ENCODE measurements around the gene TPH2.

The TPH2 gene

DNA sequence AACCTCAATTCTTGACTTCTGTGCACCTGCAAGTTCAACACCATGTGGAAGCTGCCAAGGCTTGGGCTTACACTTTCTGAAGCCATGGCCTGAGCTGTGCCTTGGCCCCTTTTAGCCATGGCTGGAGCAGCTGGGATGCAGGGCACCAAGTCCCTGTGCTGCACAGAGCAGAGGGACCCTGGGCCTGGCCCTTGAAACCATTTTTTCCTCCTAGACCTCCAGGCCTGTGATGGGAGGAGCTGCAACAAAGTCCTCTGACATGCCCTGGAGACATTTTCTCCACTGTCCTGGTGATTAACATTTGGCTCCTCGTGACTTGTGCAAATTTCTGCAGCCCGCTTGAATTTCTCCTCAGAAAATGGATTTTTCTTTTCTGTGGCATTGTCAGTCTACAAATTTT is 132.4 kb downstream of the TPH2 start:
- no peak for TF ChIP-seq CTCF (conservative IDR thresholded peaks at IDR 0.05; ENCODE audit: low read depth, low read length)
- no peak for DNase-seq (ENCODE audit: low read depth)
- no peak overlapping the region for H3K4me3 ChIP-seq (ENCODE audit: low read depth, low read length)

GRCh38 chr12:72072592-72073212 is 134.1 kb downstream of the TPH2 start:
- no peak for DNase-seq (ENCODE audit: low read depth)
- no peak for TF ChIP-seq CTCF (conservative IDR thresholded peaks at IDR 0.05; ENCODE audit: low read depth, low read length)
- no peak overlapping the region for H3K4me3 ChIP-seq (ENCODE audit: low read depth, low read length)

GRCh38 chr12:72074065-72074464 is 135.4 kb downstream of the TPH2 start:
- no peak overlapping the region for H3K4me3 ChIP-seq (ENCODE audit: low read depth, low read length)
- no peak for TF ChIP-seq CTCF (conservative IDR thresholded peaks at IDR 0.05; ENCODE audit: low read depth, low read length)
- no peak for DNase-seq (ENCODE audit: low read depth)

GRCh38 chr12:72074956-72075355 is 136.3 kb downstream of the TPH2 start:
- no peak for DNase-seq (ENCODE audit: low read depth)

GRCh38 chr12:72075401-72075800 is 136.8 kb downstream of the TPH2 start:
- no peak overlapping the region for H3K4me3 ChIP-seq (ENCODE audit: low read depth, low read length)
- no peak for DNase-seq (ENCODE audit: low read depth)
- TF ChIP-seq CTCF (conservative IDR thresholded peaks at IDR 0.05; ENCODE audit: low read depth, low read length) = no peak

More at GRCh38 chr12:72074956-72075355, 136.3 kb downstream of the TPH2 start:
- no peak for TF ChIP-seq CTCF (conservative IDR thresholded peaks at IDR 0.05; ENCODE audit: low read depth, low read length)
- no peak overlapping the region for H3K4me3 ChIP-seq (ENCODE audit: low read depth, low read length)

GRCh38 chr12:72075891-72076557 is 137.4 kb downstream of the TPH2 start:
- no peak overlapping the region for H3K4me3 ChIP-seq (ENCODE audit: low read depth, low read length)
- no peak for TF ChIP-seq CTCF (conservative IDR thresholded peaks at IDR 0.05; ENCODE audit: low read depth, low read length)
- DNase-seq (ENCODE audit: low read depth) = no peak

DNA sequence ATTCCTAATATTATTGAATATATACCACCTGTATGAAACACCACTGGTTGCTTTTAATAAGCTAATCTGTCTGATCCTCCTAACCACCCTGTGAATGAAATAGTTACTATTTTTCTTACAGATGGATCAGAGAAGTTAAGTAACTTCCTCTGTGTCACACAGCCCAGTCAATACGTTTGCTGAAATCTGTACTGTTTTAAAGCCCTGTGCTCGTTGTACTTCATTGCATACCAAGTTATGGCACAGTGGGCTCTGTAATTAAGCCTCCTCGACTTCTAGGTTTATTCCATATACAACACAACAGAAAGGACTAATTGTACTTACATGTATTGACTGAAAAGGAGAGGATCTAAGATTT is 137.9 kb downstream of the TPH2 start:
- no peak for DNase-seq (ENCODE audit: low read depth)
- H3K4me3 ChIP-seq (ENCODE audit: low read depth, low read length) = no peak overlapping the region
- TF ChIP-seq CTCF (conservative IDR thresholded peaks at IDR 0.05; ENCODE audit: low read depth, low read length) = no peak

Data from choroid plexus epithelial cell (primary cell).